Erythroblast (primary cell): ENCODE measurements around the gene ARHGAP8.

ENCODE experiments used
- GATA1 ChIP-seq: IDR thresholded peaks from 2 replicates; pipeline ENCODE4 v1.6.1; 2011; ENCODE audit warnings: low read depth, mild to moderate bottlenecking, control low read depth, low read length, moderate library complexity
- POLR2A ChIP-seq: IDR thresholded peaks from 2 replicates; pipeline ENCODE4 v1.6.1; 2011; ENCODE audit warnings: mild to moderate bottlenecking, low read length

GRCh38 chr22:44776605-44777363 is 24.4 kb downstream of the ARHGAP8 start:
- TF ChIP-seq POLR2A (no peak), GATA1 (no peak)
